H9 (cell line): ENCODE measurements around the gene FAM53A. TPM values are rescaled to one million over a fixed set of nuclear protein-coding genes. Genes with fewer than 3 reads are reported as not detected.

ENCODE experiments used
- DNase-seq: peaks from one replicate; pipeline ENCODE4 v3.0.0-alpha.2; 2017
- H2AFZ ChIP-seq: one replicate; pipeline ENCODE4 v1.6.1; 2013; ENCODE audit warnings: mild to moderate bottlenecking, low read length, control low read depth, moderate library complexity
- H2AK5ac ChIP-seq: 2 replicates; pipeline ENCODE4 v1.6.1; 2013; ENCODE audit warnings: low read length, control low read depth, mixed read lengths; ENCODE audit not compliant: insufficient read length
- H2BK120ac ChIP-seq: one replicate; pipeline ENCODE4 v1.6.1; 2013; ENCODE audit warnings: low read depth, mild to moderate bottlenecking, low read length, control low read depth, inconsistent platforms; ENCODE audit not compliant: poor library complexity, severe bottlenecking
- H2BK12ac ChIP-seq: 2 replicates; pipeline ENCODE4 v1.6.1; 2013; ENCODE audit warnings: low read length, control low read depth, mixed read lengths, low read depth; ENCODE audit not compliant: insufficient read length
- H2BK15ac ChIP-seq: 2 replicates; pipeline ENCODE4 v1.6.1; 2013; ENCODE audit warnings: low read depth, low read length, control low read depth
- H2BK20ac ChIP-seq: one replicate; pipeline ENCODE4 v1.6.1; 2013; ENCODE audit warnings: low read depth, mild to moderate bottlenecking, low read length, control low read depth, inconsistent platforms; ENCODE audit not compliant: poor library complexity, severe bottlenecking
- H2BK5ac ChIP-seq: 2 replicates; pipeline ENCODE4 v1.6.1; 2013; ENCODE audit warnings: low read length, control low read depth, mixed read lengths; ENCODE audit not compliant: insufficient read length
- H3K14ac ChIP-seq: 2 replicates; pipeline ENCODE4 v1.6.1; 2013; ENCODE audit warnings: low read length, control low read depth; ENCODE audit not compliant: insufficient read depth
- H3K18ac ChIP-seq: 2 replicates; pipeline ENCODE4 v1.6.1; 2013; ENCODE audit warnings: low read depth, mild to moderate bottlenecking, mixed read lengths, low read length, control low read depth; ENCODE audit not compliant: insufficient read length
- H3K23ac ChIP-seq: 2 replicates; pipeline ENCODE4 v1.6.1; 2013; ENCODE audit warnings: low read length, control low read depth, mixed read lengths, low read depth; ENCODE audit not compliant: insufficient read length
- H3K23me2 ChIP-seq: 2 replicates; pipeline ENCODE4 v1.6.1; 2013; ENCODE audit warnings: low read depth, mild to moderate bottlenecking, mixed read lengths, low read length, control low read depth; ENCODE audit not compliant: insufficient read length, poor library complexity, severe bottlenecking
- H3K27ac ChIP-seq: 2 replicates; pipeline ENCODE4 v1.5.1; 2013; ENCODE audit warnings: low read length, control low read depth, mixed read lengths, low read depth; ENCODE audit not compliant: insufficient read length
- H3K27me3 ChIP-seq: 2 replicates; pipeline ENCODE4 v1.6.1; 2013; ENCODE audit warnings: low read length, control low read depth, inconsistent platforms; ENCODE audit not compliant: insufficient read depth
- H3K4ac ChIP-seq: 2 replicates; pipeline ENCODE4 v1.6.1; 2013; ENCODE audit warnings: low read depth, mild to moderate bottlenecking, control low read depth, inconsistent platforms, low read length, moderate library complexity
- H3K4me1 ChIP-seq: 2 replicates; pipeline ENCODE4 v1.6.1; 2013; ENCODE audit warnings: low read length, control low read depth, inconsistent platforms; ENCODE audit not compliant: insufficient read depth
- H3K4me2 ChIP-seq: 2 replicates; pipeline ENCODE4 v1.6.1; 2013; ENCODE audit warnings: low read length, control low read depth, mixed read lengths; ENCODE audit not compliant: insufficient read length, insufficient read depth
- H3K56ac ChIP-seq: 2 replicates; pipeline ENCODE4 v1.6.1; 2013; ENCODE audit warnings: low read depth, mild to moderate bottlenecking, mixed read lengths, low read length, control low read depth; ENCODE audit not compliant: insufficient read length
- H3K79me1 ChIP-seq: 2 replicates; pipeline ENCODE4 v1.6.1; 2013; ENCODE audit warnings: low read depth, mild to moderate bottlenecking, moderate library complexity, low read length, control low read depth, inconsistent platforms; ENCODE audit not compliant: insufficient read depth, poor library complexity, severe bottlenecking
- H3K79me2 ChIP-seq: 2 replicates; pipeline ENCODE4 v1.6.1; 2013; ENCODE audit warnings: low read length, control low read depth, inconsistent platforms; ENCODE audit not compliant: insufficient read depth
- H3K9ac ChIP-seq: 2 replicates; pipeline ENCODE4 v1.6.1; 2013; ENCODE audit warnings: low read length, control low read depth, mixed read lengths; ENCODE audit not compliant: insufficient read length; ENCODE audit errors: extremely low read depth
- H3K9me3 ChIP-seq: one replicate; pipeline ENCODE4 v1.6.1; 2013; ENCODE audit warnings: low read depth, low read length, inconsistent platforms; ENCODE audit not compliant: control insufficient read depth
- H3T11ph ChIP-seq: one replicate; pipeline ENCODE4 v1.6.1; 2013; ENCODE audit warnings: mild to moderate bottlenecking, low read length, control low read depth, inconsistent platforms
- H4K20me1 ChIP-seq: one replicate; pipeline ENCODE4 v1.6.1; 2013; ENCODE audit not compliant: control insufficient read depth, insufficient read length, insufficient read depth
- H4K5ac ChIP-seq: 2 replicates; pipeline ENCODE4 v1.6.1; 2013; ENCODE audit warnings: low read depth, mild to moderate bottlenecking, mixed read lengths, low read length, control low read depth; ENCODE audit not compliant: insufficient read length
- H4K8ac ChIP-seq: replicated peaks from 2 replicates; pipeline ENCODE4 v1.6.1; 2013; ENCODE audit warnings: low read length, control low read depth, mixed read lengths, low read depth; ENCODE audit not compliant: insufficient read length
- H4K91ac ChIP-seq: 2 replicates; pipeline ENCODE4 v1.6.1; 2013; ENCODE audit warnings: low read depth, mild to moderate bottlenecking, moderate library complexity, mixed read lengths, low read length, control low read depth; ENCODE audit not compliant: insufficient read length
- H3K27ac Mint-ChIP-seq, 3 experiments: 2 replicates in 2 of 3; 3 replicates in 1 of 3; pipeline ENCODE4 v1.8.0; 2020 to 2021; ENCODE audit warnings: mixed read lengths in 3 of 3, mild to moderate bottlenecking in 1 of 3, moderate library complexity in 1 of 3
- H3K27me3 Mint-ChIP-seq: 2 replicates; pipeline ENCODE4 v1.8.0; 2021; ENCODE audit warnings: low read depth, mild to moderate bottlenecking, moderate library complexity, mixed read lengths
- H3K36me3 Mint-ChIP-seq, 3 experiments: 2 replicates in 2 of 3; 3 replicates in 1 of 3; pipeline ENCODE4 v1.8.0; 2020 to 2021; ENCODE audit warnings: low read depth in 3 of 3, mixed read lengths in 3 of 3; ENCODE audit not compliant: insufficient read depth in 1 of 3
- H3K4me1 Mint-ChIP-seq, 2 experiments: 2 replicates each; pipeline ENCODE4 v1.8.0; 2020; ENCODE audit warnings: mixed read lengths in 2 of 2
- H3K4me3 Mint-ChIP-seq, 2 experiments: 2 replicates in 1 of 2; 3 replicates in 1 of 2; pipeline ENCODE4 v1.8.0; 2020 to 2021; ENCODE audit warnings: mild to moderate bottlenecking in 2 of 2, mixed read lengths in 2 of 2, moderate library complexity in 1 of 2
- H3K9me3 Mint-ChIP-seq, 2 experiments: 2 replicates in 1 of 2; 3 replicates in 1 of 2; pipeline ENCODE4 v1.8.0; 2020; ENCODE audit warnings: mild to moderate bottlenecking in 2 of 2, mixed read lengths in 2 of 2, moderate library complexity in 1 of 2
- WGBS: extraction: QIAGEN DNeasy Blood & Tissue Kit; methylation state at CpG from one replicate; pipeline ENCODE4 v1.1.7; 2013; ENCODE audit warnings: missing lambda C conversion rate, low lambda C conversion rate, mixed read lengths; ENCODE audit not compliant: insufficient read length; ENCODE audit errors: extremely low coverage; 5-methylcytosine and 5-hydroxymethylcytosine counted together
- total RNA-seq: library from RNA; stranded (reverse); gene quantifications from 2 replicates; pipeline ENCODE4 v1.2.1, GENCODE V29; 2021
- TF ChIP-seq, protein P1 (sequence below): fragments of 200-600 bp; sonication (generic); conservative IDR thresholded peaks from 3 replicates; pipeline ENCODE4 v1.8.0; 2021; ENCODE audit warnings: antibody characterized with exemption, mild to moderate bottlenecking

FAM53A gene
- total RNA-seq, 1 experiment from 2014 or later: 2.4 TPM

DNA sequence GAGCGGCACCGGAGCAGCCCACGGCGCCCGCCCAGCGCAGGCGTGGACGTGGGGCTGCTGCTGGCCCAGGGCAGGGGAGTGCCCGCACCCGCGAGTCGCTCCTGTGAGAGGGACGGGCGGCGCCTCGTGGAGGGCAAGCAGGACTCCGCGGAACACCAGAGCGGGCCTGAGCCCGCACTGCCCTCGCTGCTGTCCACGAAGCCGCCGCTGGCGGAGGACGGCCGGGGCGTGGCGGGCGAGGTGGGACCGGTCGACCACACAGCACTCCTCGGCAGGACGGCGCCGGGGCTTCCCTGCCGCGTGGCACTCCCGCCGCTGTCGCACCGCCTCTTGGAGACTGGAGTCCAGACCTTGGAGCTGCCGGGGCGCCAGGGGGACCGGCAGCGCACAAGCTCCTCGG is 29.0 kb downstream of the FAM53A start:
- WGBS: no CpG with 5 or more reads among the region's 47 CpGs
- Histone ChIP-seq H4K5ac (no peak overlapping the region), H3K4ac (no peak overlapping the region), H3K4me2 (no peak overlapping the region), H2AK5ac (no peak overlapping the region), H3K79me1 (no peaks in the 10 kb centered on the region), H2BK120ac (no peak overlapping the region), H2BK20ac (no peak overlapping the region), H3K79me2 (no peaks in the 10 kb centered on the region), H3K18ac (no peak overlapping the region), H3K14ac (no peak overlapping the region), H3K27me3 (no peaks in the 10 kb centered on the region), H4K8ac (no peak overlapping the region), H2BK12ac (no peak overlapping the region), H3K23me2 (no peaks in the 10 kb centered on the region), H3T11ph (no peak overlapping the region), H3K9ac (no peak overlapping the region), H4K91ac (no peak overlapping the region), H3K4me1 (no peaks in the 10 kb centered on the region), H3K27ac (no peak overlapping the region), H3K23ac (no peak overlapping the region), H4K20me1 (no peaks in the 10 kb centered on the region), H2BK15ac (no peak overlapping the region), H2BK5ac (no peak overlapping the region), H2AFZ (no peak overlapping the region), H3K9me3 (no peaks in the 10 kb centered on the region), H3K56ac (no peak overlapping the region)
- Mint-ChIP-seq H3K27ac (no peak overlapping the region), H3K4me1 (peaks cover 3 to 7% of the 10 kb centered on the region in 2 experiments; a peak in 3 of 4 replicates), H3K4me3 (no peak overlapping the region), H3K9me3 (no peaks in the 10 kb centered on the region; a peak in 1 of 5 replicates), H3K27me3 (no peaks in the 10 kb centered on the region), H3K36me3 (peaks cover 0 to 3% (median 2%) of the 10 kb centered on the region in 3 experiments; a peak in 3 of 7 replicates)
- DNase-seq: no peak
- TF ChIP-seq, protein P1, sequence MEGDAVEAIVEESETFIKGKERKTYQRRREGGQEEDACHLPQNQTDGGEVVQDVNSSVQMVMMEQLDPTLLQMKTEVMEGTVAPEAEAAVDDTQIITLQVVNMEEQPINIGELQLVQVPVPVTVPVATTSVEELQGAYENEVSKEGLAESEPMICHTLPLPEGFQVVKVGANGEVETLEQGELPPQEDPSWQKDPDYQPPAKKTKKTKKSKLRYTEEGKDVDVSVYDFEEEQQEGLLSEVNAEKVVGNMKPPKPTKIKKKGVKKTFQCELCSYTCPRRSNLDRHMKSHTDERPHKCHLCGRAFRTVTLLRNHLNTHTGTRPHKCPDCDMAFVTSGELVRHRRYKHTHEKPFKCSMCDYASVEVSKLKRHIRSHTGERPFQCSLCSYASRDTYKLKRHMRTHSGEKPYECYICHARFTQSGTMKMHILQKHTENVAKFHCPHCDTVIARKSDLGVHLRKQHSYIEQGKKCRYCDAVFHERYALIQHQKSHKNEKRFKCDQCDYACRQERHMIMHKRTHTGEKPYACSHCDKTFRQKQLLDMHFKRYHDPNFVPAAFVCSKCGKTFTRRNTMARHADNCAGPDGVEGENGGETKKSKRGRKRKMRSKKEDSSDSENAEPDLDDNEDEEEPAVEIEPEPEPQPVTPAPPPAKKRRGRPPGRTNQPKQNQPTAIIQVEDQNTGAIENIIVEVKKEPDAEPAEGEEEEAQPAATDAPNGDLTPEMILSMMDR: no peak
